ENCODE results near the gene SHROOM1.

The SHROOM1 gene

DNA sequence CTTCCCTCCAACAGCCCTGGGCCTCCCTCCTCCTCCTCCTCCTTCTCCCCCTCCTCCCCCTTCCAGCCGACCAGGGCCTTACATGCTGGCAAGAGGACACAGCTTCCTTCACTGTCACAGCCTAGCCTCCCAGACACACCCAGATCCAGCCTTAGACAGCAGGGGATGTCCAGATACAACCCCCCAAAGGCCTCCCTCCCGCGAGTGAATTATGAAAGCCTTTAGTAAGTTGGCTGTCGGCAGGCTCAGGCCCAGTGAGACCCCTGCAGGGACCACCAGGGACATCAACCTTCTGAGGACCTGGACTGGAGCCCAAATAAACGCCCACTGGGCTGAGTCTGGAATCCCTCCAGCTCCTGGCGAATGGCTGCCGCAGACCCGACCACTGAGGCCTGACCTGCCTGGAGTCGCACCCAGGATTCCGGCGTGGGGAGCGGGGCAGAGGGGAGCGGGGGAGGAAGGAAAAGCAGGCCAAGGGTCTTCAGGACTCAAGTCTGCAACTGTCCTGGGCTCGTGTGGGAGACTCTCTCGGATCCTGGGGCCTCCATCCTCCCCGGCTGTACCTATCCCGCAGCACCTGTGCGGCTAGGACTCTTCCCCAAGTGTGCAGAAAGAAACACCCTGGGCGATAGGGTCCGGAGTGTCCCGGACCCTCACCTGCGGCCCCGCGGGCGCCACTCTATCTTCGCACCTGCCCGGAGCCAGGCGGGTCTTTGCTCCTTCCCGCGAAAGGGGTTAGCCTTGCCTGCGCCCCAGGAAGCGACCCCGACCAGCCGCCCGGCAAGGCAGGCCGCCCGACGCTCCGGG is 54.1 kb downstream of the SHROOM1 start:
- peak; percentile 48 for DNase-seq

DNA sequence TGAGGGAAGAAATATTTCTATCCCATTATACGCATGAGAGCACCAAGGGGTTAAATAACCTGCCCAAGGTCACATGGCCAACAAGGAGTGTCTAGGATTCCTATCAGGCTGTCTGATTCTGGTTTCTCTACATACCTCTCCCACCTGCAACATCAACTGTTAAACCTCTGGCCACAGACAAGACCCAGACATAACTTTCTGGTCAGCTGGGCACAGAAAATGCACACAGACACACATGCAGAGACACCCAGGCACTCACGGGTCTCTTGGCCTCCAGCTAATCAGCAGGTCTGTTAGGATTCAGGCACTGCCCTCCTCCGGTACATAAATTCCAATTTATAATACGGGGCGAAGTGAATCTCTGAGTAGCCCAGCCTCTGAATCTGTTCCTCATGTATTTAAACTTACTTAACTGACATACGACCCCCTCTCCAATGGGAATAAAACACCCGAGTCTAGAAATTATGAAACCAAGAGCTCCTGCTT is 54.9 kb downstream of the SHROOM1 start:
- no peak for DNase-seq

DNA sequence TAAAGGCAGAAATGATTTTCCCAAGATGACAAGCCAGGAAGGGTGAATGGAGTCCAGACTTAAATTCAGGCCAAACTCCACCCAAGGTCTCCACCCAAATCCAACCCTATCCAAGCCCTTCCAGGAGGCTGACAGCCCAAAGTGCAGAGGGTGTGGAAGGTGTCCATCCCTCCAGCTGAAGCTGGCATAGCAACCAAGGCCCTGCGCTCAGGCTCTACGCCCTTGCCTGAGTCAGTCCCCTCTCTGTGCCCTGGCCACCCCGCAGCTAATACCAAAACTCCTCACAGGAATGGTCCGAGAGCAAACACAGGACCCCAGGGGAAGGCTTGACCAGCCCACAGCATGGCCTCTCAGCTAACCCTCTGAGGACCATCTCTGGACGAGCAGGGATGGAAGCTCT is 55.6 kb downstream of the SHROOM1 start:
- DNase-seq: no peak

DNA sequence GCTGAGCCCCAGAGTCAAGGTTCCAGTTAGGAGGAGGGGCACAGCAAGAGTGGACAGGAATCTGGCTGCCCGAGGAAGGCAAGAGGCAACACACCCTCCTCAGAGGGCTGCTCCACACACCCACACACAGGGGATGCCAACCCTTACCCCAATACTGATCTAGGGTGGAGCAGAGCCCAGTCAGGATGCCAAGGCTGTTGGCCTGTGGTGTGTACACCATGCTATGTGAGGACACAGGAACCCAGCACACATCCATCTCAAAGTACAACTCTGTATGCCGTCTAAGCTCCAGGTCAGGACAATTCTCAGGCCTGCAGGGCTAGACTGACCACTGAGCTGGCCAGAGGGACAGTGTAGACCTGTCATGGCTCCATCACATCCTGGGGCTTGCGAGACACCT is 56.0 kb downstream of the SHROOM1 start:
- DNase-seq: no peak

DNA sequence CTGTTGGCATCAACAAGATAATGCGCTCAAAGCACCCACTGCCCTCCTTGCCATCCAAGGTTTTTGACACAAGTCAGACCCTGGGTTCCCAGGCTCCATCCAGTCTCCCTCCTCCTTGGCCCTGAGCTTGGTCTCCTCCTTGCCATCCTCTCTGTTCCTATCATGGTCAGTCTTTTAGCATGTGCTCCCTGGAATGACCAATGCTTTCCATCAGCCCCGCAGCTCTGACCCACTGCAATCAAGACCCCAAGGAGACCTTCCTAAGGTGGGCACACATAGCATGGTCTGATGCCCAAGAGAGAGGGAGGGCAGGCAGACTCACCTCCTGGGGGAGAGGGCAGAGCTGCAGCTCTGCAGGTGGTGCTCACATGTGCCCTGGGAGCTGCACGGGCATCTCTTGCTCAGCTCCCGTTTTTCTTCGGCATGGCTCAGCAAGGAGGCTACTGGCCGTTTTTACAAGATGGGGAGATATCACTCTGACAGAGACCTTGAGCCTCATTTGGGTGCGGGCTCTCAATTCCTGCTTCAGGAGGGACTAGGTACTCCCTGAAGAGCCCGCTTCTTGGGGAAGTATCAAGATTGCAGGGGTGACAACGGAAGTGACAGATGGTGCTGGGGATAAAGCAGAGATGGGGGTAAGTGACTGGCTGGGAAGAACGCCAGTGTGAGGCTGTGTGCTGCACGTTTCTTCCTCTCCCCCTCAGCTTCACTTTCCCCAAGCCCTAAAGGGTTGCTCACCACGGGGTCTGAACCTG is 56.7 kb downstream of the SHROOM1 start:
- peak; percentile 45 for DNase-seq

DNA sequence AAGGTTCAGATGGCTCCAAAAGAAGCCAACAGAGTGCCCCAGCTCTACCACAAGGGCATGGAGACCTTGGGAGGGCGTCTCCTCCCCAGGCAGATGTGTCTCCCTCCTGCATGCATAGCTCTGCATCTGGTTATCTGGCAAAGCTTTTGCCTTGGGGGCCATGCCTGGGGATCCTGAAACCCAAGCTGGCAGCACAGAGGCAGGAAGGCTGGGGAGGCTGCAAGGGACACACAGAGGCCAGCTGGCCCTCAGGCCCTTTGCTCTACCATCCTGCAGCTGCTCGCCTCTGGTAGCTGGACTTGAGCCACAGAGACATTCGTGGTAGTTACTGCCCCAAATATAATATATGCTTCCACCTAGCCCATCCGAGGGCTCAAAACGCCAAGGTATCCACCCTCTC is 57.3 kb downstream of the SHROOM1 start:
- no peak for DNase-seq

DNA sequence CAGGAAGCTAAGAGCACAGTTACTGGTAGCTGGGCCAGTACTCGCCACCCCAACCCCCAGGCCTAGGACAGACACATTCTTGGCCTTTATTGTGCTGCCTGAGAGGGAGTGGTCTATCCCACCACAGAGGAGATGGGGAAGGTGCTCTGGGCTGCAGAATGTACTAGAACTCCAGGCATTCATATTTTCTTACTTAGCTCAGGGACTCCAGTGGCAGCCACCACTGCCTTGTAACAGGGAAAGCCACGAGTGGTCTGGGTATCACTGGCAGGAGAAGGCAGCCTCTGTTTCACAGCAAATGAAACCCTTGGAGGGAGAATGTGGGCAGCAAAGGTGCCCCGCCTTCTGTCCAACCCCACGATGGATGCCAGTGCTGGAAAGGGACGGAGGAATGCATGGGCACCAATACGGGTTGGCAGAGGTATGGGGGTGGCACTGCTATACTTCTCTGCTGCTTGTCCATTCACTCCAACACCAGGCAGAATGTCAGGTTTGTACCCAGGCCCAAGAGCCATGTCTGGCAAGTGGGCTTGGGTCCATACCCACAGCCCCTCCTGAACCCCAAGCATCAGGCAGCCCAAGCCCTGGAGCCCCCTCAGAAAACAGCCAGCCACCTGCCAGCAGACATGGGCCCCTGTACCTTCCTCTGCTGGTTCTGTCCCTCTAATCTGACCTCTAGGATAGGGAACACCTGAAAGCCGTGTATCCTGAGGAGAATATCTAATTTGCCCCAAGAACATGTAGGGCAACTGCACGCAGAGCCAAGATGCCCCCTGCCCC is 58.0 kb downstream of the SHROOM1 start:
- DNase-seq: no peak
